ENCODE measurements around the gene ELP2.

Gene ELP2

GRCh38 chr18:36215577-36215976 is 85.9 kb downstream of the ELP2 start:
- DNase-seq (ENCODE audit: low read depth in 2 of 2) = no peak

GRCh38 chr18:36217348-36217747 is 87.6 kb downstream of the ELP2 start:
- DNase-seq (ENCODE audit: low read depth in 2 of 2) = no peak

- no peak for DNase-seq (ENCODE audit: low read depth in 2 of 2)
Observed at GRCh38 chr18:36229188-36229587, 99.5 kb downstream of the ELP2 start.
